KMS-11 (cell line): Measurements from ENCODE around the gene NFE2L3.

Source experiments
- H2AFZ ChIP-seq: fragments of 200-600 bp; sonication (generic); 2 replicates; pipeline ENCODE4 v1.6.1; 2016; ENCODE audit warnings: antibody characterized with exemption, mixed run types, low read depth
- H3K27ac ChIP-seq: fragments of 200-600 bp; sonication (generic); 2 replicates; pipeline ENCODE4 v1.6.1; 2016; ENCODE audit warnings: mild to moderate bottlenecking, mixed run types
- H3K27me3 ChIP-seq: fragments of 200-600 bp; sonication (generic); 2 replicates; pipeline ENCODE4 v1.6.1; 2017; ENCODE audit warnings: mild to moderate bottlenecking, low read depth, mixed run types, moderate library complexity; ENCODE audit not compliant: insufficient read depth
- H3K36me3 ChIP-seq: fragments of 200-600 bp; sonication (generic); 2 replicates; pipeline ENCODE4 v1.6.1; 2017; ENCODE audit warnings: mild to moderate bottlenecking, mixed run types; ENCODE audit not compliant: insufficient read depth
- H3K4me1 ChIP-seq: fragments of 200-600 bp; sonication (generic); 2 replicates; pipeline ENCODE4 v1.6.1; 2016; ENCODE audit warnings: mild to moderate bottlenecking, low read depth, mixed run types; ENCODE audit not compliant: poor library complexity, severe bottlenecking
- H3K4me2 ChIP-seq: fragments of 200-600 bp; sonication (generic); 2 replicates; pipeline ENCODE4 v1.7.0; 2016; ENCODE audit warnings: mild to moderate bottlenecking, mixed run types
- H3K4me3 ChIP-seq: fragments of 200-600 bp; sonication (generic); IDR thresholded peaks from 2 replicates; pipeline ENCODE4 v1.6.1; 2017; ENCODE audit warnings: low read depth, low read length, mixed read lengths; ENCODE audit not compliant: insufficient read depth
- H3K79me2 ChIP-seq: fragments of 200-600 bp; sonication (generic); 2 replicates; pipeline ENCODE4 v1.6.1; 2016; ENCODE audit warnings: low read depth, mixed run types; ENCODE audit not compliant: insufficient read depth
- H3K9ac ChIP-seq: fragments of 200-600 bp; sonication (generic); 2 replicates; pipeline ENCODE4 v1.6.1; 2016; ENCODE audit warnings: mild to moderate bottlenecking, mixed run types
- H4K20me1 ChIP-seq: fragments of 200-600 bp; sonication (generic); 2 replicates; pipeline ENCODE4 v1.6.1; 2016; ENCODE audit warnings: mild to moderate bottlenecking, mixed run types; ENCODE audit not compliant: insufficient read depth
- CTCF ChIP-seq: fragments of 200-600 bp; sonication (generic); conservative IDR thresholded peaks from 2 replicates; pipeline ENCODE4 v1.6.1; 2017; ENCODE audit warnings: low read depth, mild to moderate bottlenecking, antibody characterized with exemption, low read length, moderate library complexity, mixed read lengths

The NFE2L3 gene

GRCh38 chr7:26212921-26213718, 61.1 kb downstream of the NFE2L3 start:
- Histone ChIP-seq H3K27me3 (no peaks in the 10 kb centered on the region), H3K4me2 (no peak overlapping the region), H3K27ac (no peak overlapping the region), H3K4me1 (no peaks in the 10 kb centered on the region), H3K9ac (no peak overlapping the region), H3K36me3 (peaks cover 29% of the 10 kb centered on the region; the same call in 1 of the 2 replicates), H2AFZ (no peak overlapping the region), H3K4me3 (no peak overlapping the region), H3K79me2 (peaks cover 24% of the 10 kb centered on the region), H4K20me1 (no peaks in the 10 kb centered on the region)
- TF ChIP-seq CTCF: no peak

GRCh38 chr7:26213807-26214515, 62.0 kb downstream of the NFE2L3 start:
- Histone ChIP-seq H3K4me1 (no peaks in the 10 kb centered on the region), H2AFZ (no peak overlapping the region), H3K36me3 (peaks cover 26% of the 10 kb centered on the region; the same call in 1 of the 2 replicates), H3K4me3 (no peak overlapping the region), H3K79me2 (peaks cover 18% of the 10 kb centered on the region), H3K9ac (no peak overlapping the region), H4K20me1 (no peaks in the 10 kb centered on the region), H3K27ac (no peak overlapping the region), H3K4me2 (no peak overlapping the region), H3K27me3 (no peaks in the 10 kb centered on the region)
- TF ChIP-seq CTCF: no peak

GRCh38 chr7:26216049-26216448, 64.1 kb downstream of the NFE2L3 start:
- Histone ChIP-seq H3K4me3 (no peak overlapping the region), H3K79me2 (no peaks in the 10 kb centered on the region), H3K36me3 (peaks cover 8% of the 10 kb centered on the region; the same call in 1 of the 2 replicates), H3K9ac (no peak overlapping the region), H3K4me2 (no peak overlapping the region), H3K4me1 (no peaks in the 10 kb centered on the region), H4K20me1 (no peaks in the 10 kb centered on the region), H2AFZ (no peak overlapping the region), H3K27ac (no peak overlapping the region), H3K27me3 (no peaks in the 10 kb centered on the region)
- no peak for TF ChIP-seq CTCF

- H3K27ac ChIP-seq: no peak overlapping the region
- H2AFZ ChIP-seq: no peak overlapping the region
- H3K4me2 ChIP-seq: no peak overlapping the region
- no peaks in the 10 kb centered on the region for H3K79me2 ChIP-seq
- H4K20me1 ChIP-seq: no peaks in the 10 kb centered on the region
- H3K27me3 ChIP-seq: no peaks in the 10 kb centered on the region
- no peaks in the 10 kb centered on the region for H3K36me3 ChIP-seq
- TF ChIP-seq CTCF: no peak
- H3K4me1 ChIP-seq: no peaks in the 10 kb centered on the region
- no peak overlapping the region for H3K9ac ChIP-seq
- no peak overlapping the region for H3K4me3 ChIP-seq
These were observed 72.4 kb downstream of the NFE2L3 start for GRCh38 chr7:26224359-26224758.
